Colonic mucosa (tissue), 4 donors: Measurements from ENCODE around the gene TRMU. TPM values are rescaled to one million over a fixed set of nuclear protein-coding genes. Genes with fewer than 3 reads are reported as not detected.

ENCODE experiments used
- DNase-seq: peaks from one replicate; pipeline ENCODE4 v3.0.0-alpha.2; 2020
- H3K27ac ChIP-seq: fragments of 200-600 bp; one replicate; pipeline ENCODE4 v1.8.0; 2021
- H3K27me3 ChIP-seq: fragments of 200-600 bp; one replicate; pipeline ENCODE4 v1.8.0; 2021
- H3K36me3 ChIP-seq: fragments of 200-600 bp; one replicate; pipeline ENCODE4 v1.8.0; 2021
- H3K4me1 ChIP-seq: fragments of 200-600 bp; one replicate; pipeline ENCODE4 v1.8.0; 2021; ENCODE audit warnings: mild to moderate bottlenecking
- H3K4me3 ChIP-seq: fragments of 200-600 bp; one replicate; pipeline ENCODE4 v1.8.0; 2021
- H3K9ac ChIP-seq, 2 donors: one replicate each; pipeline ENCODE4 v1.7.0; 2013; ENCODE audit warnings: control low read depth in 2 of 2, low read depth in 2 of 2, low read length in 2 of 2
- H3K9me3 ChIP-seq: fragments of 200-600 bp; one replicate; pipeline ENCODE4 v1.8.0; 2021
- CTCF ChIP-seq: fragments of 200-600 bp; IDR thresholded peaks from one replicate; pipeline ENCODE4 v1.8.0; 2022; ENCODE audit warnings: antibody characterized with exemption, mild to moderate bottlenecking
- intact Hi-C: fragments of 100-400 bp; cut with DNase I; formaldehyde crosslinking; loops from one replicate; pipeline ENCODE4 v1.14.1; 2022
- total RNA-seq, 2 donors: library from RNA; stranded (reverse); fragmentation: NEBNext Ultra II Directional in 1 of 2; extraction: Animal tissue kit (Norgen Biotek cat#: 25700) in 1 of 2; gene quantifications; one replicate each; pipeline ENCODE4 v1.2.1, GENCODE V29; 2021
- donor health status: healthy.
- donor health status: DM: no; HTN: no; CAD: no.
- donor health status: DM: no; HTN: no; CAD: no.

TRMU gene
- total RNA-seq, 2 donors from 2014 or later: 25.2 to 71.8 TPM

DNA sequence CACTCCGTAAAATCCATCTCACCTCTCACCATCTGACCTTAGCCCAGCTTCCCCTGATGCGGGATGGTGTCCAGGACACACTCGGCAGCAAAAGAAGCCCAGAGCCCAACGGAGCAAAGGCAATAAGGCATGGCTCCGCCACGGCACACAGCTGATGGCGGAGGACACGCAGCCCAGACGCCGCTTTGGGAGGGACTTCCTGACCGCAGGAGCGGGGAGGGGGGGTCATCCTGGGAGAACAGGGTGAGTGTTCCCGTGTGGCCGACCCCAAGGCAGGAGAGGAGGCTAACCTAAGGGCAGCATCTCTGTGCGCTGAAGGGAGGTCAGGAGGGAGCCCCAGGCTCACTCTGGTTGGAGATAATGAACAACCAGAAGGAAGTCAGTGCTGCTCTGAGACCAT lies 71.3 kb downstream of the TRMU start:
- no peak for TF ChIP-seq CTCF
- no peaks in the 10 kb centered on the region for H3K4me1 ChIP-seq
- no peak overlapping the region for H3K9ac ChIP-seq
- H3K27me3 ChIP-seq: no peaks in the 10 kb centered on the region
- H3K4me3 ChIP-seq: no peak overlapping the region
- no peaks in the 10 kb centered on the region for H3K9me3 ChIP-seq
- H3K27ac ChIP-seq: no peak overlapping the region
- intact Hi-C loops: no loop called here
- no peaks in the 10 kb centered on the region for H3K36me3 ChIP-seq
- DNase-seq: no peak

Other genes with a start within 250 kb of the TRMU start
- 10 to 100 TPM; 59.8 to 74.8 TPM for gene PPARA, start 185.2 kb upstream of the TRMU start, total RNA-seq
- gene CDPF1, start 85.4 kb upstream of the TRMU start, total RNA-seq: 10 to 100 TPM in 1 of 2 donors, 1 to 10 TPM in 1; 5.8 to 11.2 TPM
- 1 to 10 TPM in 1 of 2 donors, under 1 TPM in 1; 0.32 to 1.1 TPM for gene PKDREJ, start 72.4 kb upstream of the TRMU start, total RNA-seq
- 100 to 1,000 TPM; 124 to 149 TPM for gene TTC38, start 67.7 kb upstream of the TRMU start, total RNA-seq
- 10 to 100 TPM in 1 of 2 donors, 1 to 10 TPM in 1; 7.8 to 38.8 TPM for gene GTSE1, start 38.8 kb upstream of the TRMU start, total RNA-seq
- gene CELSR1, start 201.9 kb downstream of the TRMU start, total RNA-seq: 1 to 10 TPM; 2.7 to 7.8 TPM